Omental fat pad (tissue), 4 donors: ENCODE results near the gene PGS1. TPM values are rescaled to one million over a fixed set of nuclear protein-coding genes. Genes with fewer than 3 reads are reported as not detected.
A peak's percentile ranks its signal among the peaks of the same experiment; 100 is the strongest.

Experiments
- ATAC-seq: fragments of 150-250 bp; one replicate; pipeline ENCODE4 v1.9.1; 2016; ENCODE audit warnings: mild to moderate bottlenecking, moderate library complexity; ENCODE audit not compliant: low FRiP score
- DNase-seq: peaks from one replicate; pipeline ENCODE4 v3.0.0-alpha.2; 2019; ENCODE audit warnings: low spot score
- CTCF ChIP-seq, 3 donors: fragments of 450-650 bp; IDR thresholded peaks; one replicate each; pipeline ENCODE4 v1.5.1; 2016 to 2017; ENCODE audit warnings: antibody characterized with exemption in 3 of 3, mild to moderate bottlenecking in 3 of 3, moderate library complexity in 2 of 3
- total RNA-seq, 4 donors: library from RNA; depleted of rRNA; stranded (reverse); fragments of >200 nt; gene quantifications; one replicate each; pipeline ENCODE4 v1.1.0, GENCODE V29; 2016

PGS1 gene
- total RNA-seq, 4 donors from 2014 or later, result 25.8 to 97.2 (median 70.2) TPM

- no peak for TF ChIP-seq CTCF (IDR thresholded peaks at IDR 0.05)
- ATAC-seq (peak; percentile 61), DNase-seq (no peak)
Observed at GRCh38 chr17:78379131-78379491, 662 bp downstream of the PGS1 start.

DNA sequence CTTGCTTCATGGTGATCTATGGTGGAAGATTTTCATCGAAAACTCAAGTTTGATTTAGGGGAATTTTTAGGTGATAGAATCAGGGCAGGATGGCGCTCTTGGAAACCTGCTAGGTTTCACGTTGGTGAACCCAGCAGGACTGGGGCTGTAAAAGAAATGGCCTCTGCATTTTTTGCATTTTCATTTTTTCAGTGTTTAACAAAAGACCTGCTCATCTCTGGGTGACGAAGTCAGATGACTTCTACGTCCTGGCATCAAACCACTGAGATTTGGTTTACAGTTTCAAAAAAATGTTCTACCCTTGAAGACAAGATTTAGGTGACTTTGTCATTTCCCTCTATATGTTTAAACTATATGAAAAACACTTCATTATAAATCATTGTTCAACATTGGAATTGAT, 1.9 kb downstream of the PGS1 start:
- TF ChIP-seq CTCF (IDR thresholded peaks at IDR 0.05), result no peak
- ATAC-seq (no peak), DNase-seq (no peak)

DNA sequence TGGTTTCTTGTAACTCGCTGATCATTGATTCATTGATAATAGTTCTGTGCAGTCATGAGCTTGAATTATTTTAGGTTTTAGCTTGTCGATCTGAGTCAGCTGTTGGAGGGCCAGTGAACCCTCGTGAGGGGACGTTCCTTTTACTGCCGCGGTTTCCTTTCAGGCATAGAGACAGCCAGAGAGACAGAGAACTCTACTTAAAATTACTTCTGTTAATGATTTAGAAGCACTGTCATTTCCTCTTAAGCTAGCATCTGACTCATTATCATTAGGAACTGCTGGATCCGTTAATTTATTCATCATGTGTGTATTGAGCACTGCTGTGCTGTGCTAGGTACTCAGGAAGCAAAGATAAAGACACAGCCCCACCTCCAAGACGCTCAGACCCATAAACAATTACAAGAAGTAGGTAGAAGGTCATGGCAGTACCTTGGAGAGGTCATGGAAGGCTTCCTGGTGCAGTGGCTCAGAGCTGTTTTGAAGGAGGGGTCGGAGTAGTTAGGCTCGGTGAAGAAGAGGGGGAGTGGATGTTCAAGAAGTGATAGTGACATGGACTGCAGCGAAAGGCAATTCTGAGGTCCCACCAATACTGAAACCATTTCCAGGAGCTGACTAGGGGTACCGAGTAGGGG, 3.3 kb downstream of the PGS1 start:
- ATAC-seq (no peak), DNase-seq (no peak)
- no peak for TF ChIP-seq CTCF (IDR thresholded peaks at IDR 0.05)

GRCh38 chr17:78383725-78384471, 5.4 kb downstream of the PGS1 start:
- DNase-seq (peak; percentile 56), ATAC-seq (peak; percentile 67)
- TF ChIP-seq CTCF (IDR thresholded peaks at IDR 0.05), result no peak

- ATAC-seq, result no peak
Observed at GRCh38 chr17:78384479-78385175, 6.2 kb downstream of the PGS1 start.

More at GRCh38 chr17:78384479-78385175, 6.2 kb downstream of the PGS1 start:
- DNase-seq, result no peak
- TF ChIP-seq CTCF (IDR thresholded peaks at IDR 0.05), result no peak
